Stimulated activated CD8-positive, alpha-beta memory T cell treated with anti-CD3 and anti-CD28 coated beads, Interleukin-12 subunit alpha, Interleukin-12 subunit beta, amount 100 ng/mL, for 4 hours (primary cell): Measurements from ENCODE around the gene NELL2.
A peak's percentile ranks its signal among the peaks of the same experiment; 100 is the strongest.
"Not testable (repeated sequence)": the region's sequence is repeated elsewhere in the genome, so short reads cannot be mapped to it uniquely, and the experiment has no call there.

ENCODE experiments used
- DNase-seq: peaks from one replicate; pipeline ENCODE4 v3.0.0-alpha.2; 2020; ENCODE audit warnings: low read depth

Gene NELL2

GRCh38 chr12:44875954-44876543 lies at the start of gene NELL2:
Gene NELL2, minus strand, starts transcription at chr12:44876315. Its CDS starts 446 bp downstream, at chr12:44875869.
- DNase-seq: peak; percentile 57

- no peak for DNase-seq
Measured at GRCh38 chr12:44921736-44922135, 45.6 kb upstream of the NELL2 start.

- DNase-seq: no peak
Measured at GRCh38 chr12:44917141-44917540, 41.0 kb upstream of the NELL2 start.

- no peak for DNase-seq
Measured at GRCh38 chr12:44915958-44916357, 39.8 kb upstream of the NELL2 start.

GRCh38 chr12:44904321-44904720 lies 28.2 kb upstream of the NELL2 start:
- no peak for DNase-seq

DNA sequence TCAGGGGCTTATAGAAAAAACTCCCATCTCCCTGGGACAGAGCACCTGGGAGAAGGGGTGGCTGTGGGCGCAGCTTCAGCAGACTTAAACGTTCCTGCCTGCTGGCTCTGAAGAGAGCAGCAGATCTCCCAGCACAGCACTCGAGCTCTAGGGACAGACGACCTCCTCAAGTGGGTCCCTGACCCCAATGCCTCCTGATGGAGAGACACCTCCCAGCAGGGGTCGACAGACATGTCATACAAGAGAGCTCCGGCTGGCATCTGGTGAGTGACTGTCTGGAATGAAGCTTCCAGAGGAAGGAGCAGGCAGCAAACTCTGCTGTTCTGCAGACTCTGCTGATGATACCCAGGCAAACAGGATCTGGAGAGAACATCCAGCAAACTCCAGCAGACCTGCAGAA lies 22.0 kb upstream of the NELL2 start:
- not testable (repeated sequence) for DNase-seq

DNA sequence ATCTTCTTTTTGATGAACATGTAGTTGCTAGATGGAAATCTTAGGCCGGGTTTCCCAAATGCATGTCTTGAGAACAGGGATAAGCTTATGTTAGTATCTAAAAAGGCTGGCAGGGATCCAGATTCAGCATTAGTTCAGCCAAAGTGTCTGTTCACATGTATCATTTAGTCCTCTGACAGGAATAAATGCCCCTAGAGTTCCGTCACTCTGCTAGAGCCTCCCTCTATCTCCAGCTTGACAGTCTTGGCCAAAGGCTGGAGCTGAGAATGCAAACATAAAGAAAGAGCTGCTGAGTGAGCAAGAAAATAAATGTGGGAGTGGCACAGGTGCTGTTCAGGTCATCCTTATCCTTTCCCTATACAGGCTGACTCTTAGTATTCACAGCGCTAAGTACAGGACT lies 13.8 kb upstream of the NELL2 start:
- DNase-seq: no peak

DNA sequence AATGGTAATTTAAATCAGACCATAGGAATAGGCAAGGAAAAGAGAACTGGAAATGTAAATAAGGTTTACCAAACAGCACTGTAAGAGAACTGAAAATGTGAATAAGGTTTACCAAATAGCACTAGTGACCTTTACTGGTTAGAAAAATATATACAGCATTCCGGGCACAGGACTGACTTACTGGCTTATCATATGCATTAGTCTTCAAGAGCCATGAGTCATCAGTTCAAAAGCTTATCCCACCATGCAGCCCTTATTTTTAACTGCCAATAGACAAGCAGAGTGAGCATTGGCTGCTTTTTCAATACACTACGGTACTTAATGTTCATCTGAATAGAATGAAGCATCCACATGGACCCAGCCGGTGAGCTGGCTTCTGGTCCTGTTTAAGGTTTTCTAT lies 13.0 kb upstream of the NELL2 start:
- DNase-seq: no peak

DNA sequence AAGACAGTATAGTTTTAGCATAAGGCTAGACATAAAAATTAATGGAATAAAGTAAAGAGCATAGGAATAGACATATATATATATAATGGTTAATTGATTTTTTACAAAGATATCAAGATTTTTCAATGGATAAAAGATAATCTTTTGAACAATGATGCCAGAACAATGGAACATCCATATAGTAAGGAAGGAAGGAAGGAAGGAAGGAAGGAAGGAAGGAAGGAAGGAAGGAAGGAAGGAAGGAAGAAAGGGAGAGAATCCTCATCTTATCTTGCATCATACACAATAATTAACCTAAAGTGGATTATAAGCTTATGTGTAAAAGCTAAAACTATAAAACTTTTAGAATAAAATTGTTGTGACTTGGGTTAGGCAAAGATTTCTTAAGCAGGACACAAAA lies 9.8 kb upstream of the NELL2 start:
- DNase-seq: no peak

GRCh38 chr12:44881197-44881596 lies 5.1 kb upstream of the NELL2 start:
- DNase-seq: no peak

- peak; percentile 17 for DNase-seq
Measured at GRCh38 chr12:44876544-44877410, 662 bp upstream of the NELL2 start.

DNA sequence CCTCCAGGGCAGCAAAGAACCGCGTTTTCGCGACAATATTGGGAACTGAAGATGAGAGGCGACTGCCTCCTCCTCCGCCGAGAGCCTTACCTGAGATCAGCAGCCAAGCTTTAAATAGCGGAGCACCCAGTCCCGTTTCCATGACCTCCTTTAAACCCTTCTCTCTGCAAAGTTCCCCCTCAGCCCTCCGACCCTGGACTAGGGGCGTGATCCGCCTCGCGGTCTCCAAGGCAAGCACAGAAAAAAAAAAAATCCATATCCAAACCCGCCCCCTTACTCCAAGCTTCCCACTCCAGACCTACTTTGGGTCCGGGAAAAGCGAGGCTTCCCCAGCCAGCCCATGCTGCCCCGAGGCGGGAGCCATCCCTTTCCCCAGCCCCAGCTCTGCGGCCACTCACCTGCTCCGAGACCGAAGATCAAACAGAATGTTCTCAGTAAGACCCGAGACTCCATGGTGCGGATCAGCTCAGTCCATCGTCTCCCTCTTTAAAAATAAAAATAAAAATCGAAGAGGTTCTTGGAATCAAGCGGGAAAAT lies 630 bp downstream of the NELL2 start:
- no peak for DNase-seq

- peak; percentile 6 for DNase-seq
Measured at GRCh38 chr12:44874981-44875416, 1.1 kb downstream of the NELL2 start.

DNA sequence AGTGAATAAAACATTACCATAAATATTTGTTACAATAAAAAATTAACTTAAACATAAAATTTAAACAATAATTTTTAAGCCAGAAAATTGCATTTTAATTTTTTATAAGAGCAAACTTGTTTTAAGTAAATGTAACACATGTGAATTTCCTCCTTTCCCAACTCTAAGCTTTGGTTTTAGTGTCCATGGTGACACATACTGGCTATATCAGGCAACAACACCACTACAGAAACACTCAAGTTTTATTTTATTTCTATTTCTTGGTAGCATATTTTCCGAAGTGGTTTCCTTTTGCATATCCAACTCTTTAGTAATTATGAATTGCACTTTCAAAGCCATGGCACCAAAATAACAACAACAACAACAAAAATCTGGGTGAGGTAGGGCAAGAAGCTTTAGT lies 2.2 kb downstream of the NELL2 start:
- no peak for DNase-seq

DNA sequence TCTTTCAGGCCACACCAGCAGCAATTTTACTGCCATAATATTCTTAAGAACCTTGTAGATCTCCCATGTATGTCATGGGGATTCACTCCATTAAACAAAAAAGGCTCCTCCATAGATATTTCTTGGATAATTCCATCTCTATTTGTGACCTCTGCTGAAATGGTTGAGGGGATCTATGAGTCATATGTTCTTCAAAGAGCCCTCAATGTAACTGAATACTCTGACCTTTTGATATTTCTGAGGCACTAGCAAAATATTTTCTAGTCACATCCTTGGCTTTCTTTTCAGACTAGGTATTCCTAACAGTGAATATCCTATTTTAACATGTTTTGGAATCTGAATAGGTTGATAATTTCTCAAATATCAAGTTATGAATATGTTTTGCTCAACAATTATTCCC lies 6.6 kb downstream of the NELL2 start:
- no peak for DNase-seq

DNA sequence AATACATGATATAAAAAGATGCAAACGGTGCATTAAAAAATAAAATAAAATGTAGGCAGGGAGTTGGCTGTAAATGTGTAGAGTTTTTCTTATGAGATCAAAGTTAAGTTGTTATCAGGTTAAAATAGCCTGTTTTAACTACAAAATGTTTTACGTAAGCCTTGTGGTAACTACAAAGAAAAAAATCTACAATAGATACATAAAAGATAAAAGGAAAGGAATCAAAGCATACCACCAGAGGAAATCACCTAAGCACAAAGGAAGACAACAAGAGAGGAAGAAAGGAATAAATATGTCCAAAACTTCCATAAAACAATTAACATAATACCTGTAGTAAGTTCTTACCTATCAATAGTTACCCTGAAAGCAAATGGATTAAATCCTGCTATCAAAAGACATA lies 12.2 kb downstream of the NELL2 start:
- no peak for DNase-seq

- DNase-seq: no peak
Measured at GRCh38 chr12:44859998-44860689, 16.0 kb downstream of the NELL2 start.

DNA sequence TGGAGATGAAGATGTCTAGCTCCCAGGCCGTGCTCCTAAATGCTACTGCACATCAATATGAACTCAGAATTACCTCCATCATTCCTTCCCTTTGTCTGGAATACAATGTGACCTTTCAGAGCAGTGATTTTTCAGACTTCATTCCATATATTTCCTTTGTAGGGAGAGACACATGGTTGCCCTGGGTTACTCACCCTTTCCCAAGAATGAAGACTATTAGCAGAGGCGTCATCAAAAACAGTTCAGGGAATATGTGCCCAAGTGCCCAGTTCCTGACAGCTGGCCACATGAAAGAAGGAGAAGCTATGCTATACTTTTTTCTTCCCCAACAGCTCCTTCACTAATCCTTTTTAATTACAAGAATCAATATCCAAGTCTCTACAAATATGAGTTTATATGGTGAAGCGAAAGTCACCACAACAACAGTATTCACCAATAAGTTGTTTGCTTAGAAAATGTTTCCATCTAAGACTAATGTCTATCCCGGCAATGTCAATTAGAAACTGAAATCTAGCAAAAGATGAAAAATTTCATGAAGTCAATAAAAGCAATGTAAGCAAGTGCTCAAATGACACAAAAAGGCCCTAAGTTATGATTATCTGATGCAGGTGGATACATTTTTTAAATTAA lies 17.8 kb downstream of the NELL2 start:
- no peak for DNase-seq

DNA sequence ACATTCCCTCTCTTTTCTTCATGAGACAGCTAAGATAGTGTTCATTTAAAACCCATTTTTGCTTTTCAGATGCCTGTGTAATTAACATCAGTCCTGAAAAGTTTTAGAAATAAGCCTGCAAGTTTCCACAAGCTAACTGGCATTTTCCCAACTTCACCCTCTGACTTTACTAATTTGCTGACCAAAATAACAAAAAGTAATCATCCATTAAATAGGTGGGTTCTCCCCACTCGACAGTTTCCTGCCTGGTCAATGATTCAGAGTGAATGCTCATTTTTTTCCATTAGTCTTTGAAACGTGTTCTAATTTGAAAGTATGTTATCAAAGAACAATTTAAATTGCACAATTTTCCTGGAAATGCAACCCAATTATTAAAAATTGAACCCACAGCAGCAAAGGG lies 23.6 kb downstream of the NELL2 start:
- DNase-seq: no peak

- DNase-seq: no peak
Measured at GRCh38 chr12:44851586-44851985, 24.5 kb downstream of the NELL2 start.

- DNase-seq: no peak
Measured at GRCh38 chr12:44848703-44849085, 27.4 kb downstream of the NELL2 start.
